Spleen (tissue), 7 donors: ENCODE data around the gene TCF7L2.

ENCODE experiments used
- CTCF ChIP-seq, 11 experiments: fragments of 200-600 bp in 7 of 11; fragments of 450-650 bp in 4 of 11; sonication (generic) in 4 of 11; IDR thresholded peaks in 8 of 11; conservative IDR thresholded peaks in 3 of 11; 1 replicate in 7 of 11; 2 replicates in 4 of 11; pipeline versions ENCODE4 v1.4.0 to v1.8.0; 2016 to 2021; ENCODE audit warnings: antibody characterized with exemption in 11 of 11, inconsistent platforms in 4 of 11, mild to moderate bottlenecking in 1 of 11
- POLR2A ChIP-seq, 3 donors: fragments of 450-650 bp; IDR thresholded peaks; one replicate each; pipeline ENCODE4 v1.5.1; 2017; ENCODE audit warnings: antibody characterized with exemption in 3 of 3, mild to moderate bottlenecking in 1 of 3
- POLR2AphosphoS5 ChIP-seq, 3 donors: sonication (generic); formaldehyde crosslinking; IDR thresholded peaks; one replicate each; pipeline ENCODE4 v1.5.1; 2017; ENCODE audit warnings: antibody characterized with exemption in 3 of 3
- donor health status: DM: no; HTN: no; CAD: no; lungs with moderate emphysema.
- donor health status: DM: no; HTN: no; CAD: no.
- donor health status: DM: no; HTN: no; CAD: no.

GRCh38 chr10:113097036-113097435, 147.0 kb downstream of the TCF7L2 start:
- TF ChIP-seq CTCF (IDR thresholded peaks at IDR 0.05 in 8 of 11, conservative IDR thresholded peaks at IDR 0.05 in 3 of 11), result no peak
- no peak for TF ChIP-seq POLR2A (IDR thresholded peaks at IDR 0.05)
- no peak for TF ChIP-seq POLR2AphosphoS5 (IDR thresholded peaks at IDR 0.05)
